Measurements from ENCODE around the gene SUFU. TPM values are rescaled to one million over a fixed set of nuclear protein-coding genes. Genes with fewer than 3 reads are reported as not detected.

The SUFU gene
- total and polyA plus RNA-seq, 2 of the 13 experiments (the other 11 are each of a cell fraction or from before 2014, with no cell fraction given): 2.9 to 5.5 TPM

DNA sequence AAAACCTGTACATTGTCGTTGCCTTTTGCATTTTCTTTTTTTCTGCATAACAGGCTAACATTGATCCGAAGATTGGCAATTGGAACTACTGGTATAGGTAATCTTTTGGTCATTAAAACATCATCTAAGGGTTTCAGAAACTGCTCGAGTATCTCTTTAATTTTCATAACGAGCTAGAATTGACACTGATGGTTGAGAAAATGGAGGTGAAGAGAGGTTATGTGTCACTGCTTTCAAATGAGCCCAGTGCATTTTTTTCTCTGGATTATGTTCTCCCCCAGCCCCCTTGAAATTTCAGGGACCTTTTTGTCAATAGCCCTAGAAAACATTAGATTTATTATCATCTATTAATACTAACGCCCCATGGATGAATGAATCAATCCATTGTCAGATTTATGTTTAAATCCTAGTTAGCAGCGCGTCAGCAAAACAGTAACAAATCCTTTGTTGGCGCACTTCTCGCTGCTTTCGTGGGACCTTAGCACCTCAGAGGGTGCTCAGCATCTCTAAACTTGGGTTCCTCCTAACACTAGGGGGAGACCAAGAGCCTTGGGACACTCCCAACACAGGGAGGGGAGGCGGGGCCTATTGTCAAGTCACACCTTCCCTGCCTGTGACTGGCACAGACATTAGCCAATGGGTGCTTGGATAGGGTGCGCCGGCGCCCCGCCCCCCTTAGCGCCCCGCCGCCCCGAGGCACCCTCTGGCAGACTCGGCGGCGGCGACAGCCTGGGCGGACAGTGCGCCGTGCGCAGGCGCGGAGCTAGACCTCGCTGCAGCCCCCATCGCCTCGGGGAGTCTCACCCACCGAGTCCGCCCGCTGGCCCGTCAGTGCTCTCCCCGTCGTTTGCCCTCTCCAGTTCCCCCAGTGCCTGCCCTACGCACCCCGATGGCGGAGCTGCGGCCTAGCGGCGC lies at the start of gene SUFU (continued):
- TF ChIP-seq, protein P1, sequence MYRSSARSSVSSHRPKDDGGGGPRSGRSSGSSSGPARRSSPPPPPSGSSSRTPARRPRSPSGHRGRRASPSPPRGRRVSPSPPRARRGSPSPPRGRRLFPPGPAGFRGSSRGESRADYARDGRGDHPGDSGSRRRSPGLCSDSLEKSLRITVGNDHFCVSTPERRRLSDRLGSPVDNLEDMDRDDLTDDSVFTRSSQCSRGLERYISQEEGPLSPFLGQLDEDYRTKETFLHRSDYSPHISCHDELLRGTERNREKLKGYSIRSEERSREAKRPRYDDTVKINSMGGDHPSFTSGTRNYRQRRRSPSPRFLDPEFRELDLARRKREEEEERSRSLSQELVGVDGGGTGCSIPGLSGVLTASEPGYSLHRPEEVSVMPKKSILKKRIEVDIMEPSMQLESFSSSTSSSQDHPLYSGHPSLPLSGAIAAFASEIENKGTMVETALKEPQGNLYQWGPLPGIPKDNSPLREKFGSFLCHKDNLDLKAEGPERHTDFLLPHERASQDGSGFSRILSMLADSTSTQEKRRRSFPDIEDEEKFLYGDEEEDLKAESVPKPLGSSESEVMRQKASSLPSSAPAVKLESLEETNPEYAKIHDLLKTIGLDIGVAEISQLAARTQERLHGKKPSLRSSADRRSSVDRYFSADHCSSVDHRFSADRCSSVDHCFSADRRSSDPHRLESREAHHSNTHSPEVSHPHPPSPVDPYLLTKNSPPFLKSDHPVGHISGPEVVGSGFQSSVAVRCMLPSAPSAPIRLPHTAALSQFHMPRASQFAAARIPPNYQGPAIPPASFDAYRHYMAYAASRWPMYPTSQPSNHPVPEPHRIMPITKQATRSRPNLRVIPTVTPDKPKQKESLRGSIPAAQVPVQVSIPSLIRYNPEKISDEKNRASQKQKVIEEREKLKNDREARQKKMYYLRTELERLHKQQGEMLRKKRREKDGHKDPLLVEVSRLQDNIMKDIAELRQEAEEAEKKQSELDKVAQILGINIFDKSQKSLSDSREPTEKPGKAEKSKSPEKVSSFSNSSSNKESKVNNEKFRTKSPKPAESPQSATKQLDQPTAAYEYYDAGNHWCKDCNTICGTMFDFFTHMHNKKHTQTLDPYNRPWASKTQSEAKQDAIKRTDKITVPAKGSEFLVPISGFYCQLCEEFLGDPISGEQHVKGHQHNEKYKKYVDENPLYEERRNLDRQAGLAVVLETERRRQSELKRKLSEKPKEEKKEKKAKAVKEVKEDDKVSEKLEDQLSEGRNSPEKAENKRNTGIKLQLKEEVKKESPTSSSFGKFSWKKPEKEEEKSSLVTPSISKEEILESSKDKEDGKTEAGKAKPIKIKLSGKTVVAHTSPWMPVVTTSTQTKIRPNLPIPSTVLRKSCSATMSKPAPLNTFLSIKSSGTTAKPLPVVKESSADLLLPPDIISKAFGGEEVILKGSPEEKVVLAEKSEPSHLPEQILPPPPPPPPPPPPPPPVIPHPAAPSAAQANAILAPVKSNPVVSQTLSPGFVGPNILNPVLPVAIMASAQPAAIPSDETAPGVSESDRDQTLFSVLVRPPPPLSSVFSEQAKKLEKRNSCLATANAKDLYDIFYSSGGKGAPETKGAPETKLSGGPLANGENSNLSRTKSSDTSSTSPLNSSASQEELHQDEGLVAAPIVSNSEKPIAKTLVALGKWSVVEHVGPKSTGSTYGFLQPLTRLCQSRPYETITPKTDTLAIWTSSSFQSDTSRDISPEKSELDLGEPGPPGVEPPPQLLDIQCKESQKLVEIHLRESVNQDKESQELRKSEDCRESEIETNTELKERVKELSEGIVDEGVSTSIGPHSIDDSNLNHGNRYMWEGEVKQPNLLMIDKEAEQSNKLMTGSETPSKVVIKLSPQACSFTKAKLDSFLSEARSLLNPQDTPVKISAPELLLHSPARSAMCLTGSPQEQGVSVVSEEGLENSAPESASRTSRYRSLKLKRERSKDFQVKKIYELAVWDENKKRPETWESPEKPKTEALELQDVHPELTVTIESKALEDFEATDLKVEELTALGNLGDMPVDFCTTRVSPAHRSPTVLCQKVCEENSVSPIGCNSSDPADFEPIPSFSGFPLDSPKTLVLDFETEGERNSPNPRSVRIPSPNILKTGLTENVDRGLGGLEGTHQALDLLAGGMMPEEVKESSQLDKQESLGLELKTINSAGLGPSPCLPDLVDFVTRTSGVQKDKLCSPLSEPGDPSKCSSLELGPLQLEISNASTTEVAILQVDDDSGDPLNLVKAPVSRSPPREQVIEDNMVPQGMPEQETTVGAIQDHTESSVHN (CRISPR knock-in tag; IDR thresholded peaks at IDR 0.05): no peak
- TF ChIP-seq NFKB2 (CRISPR knock-in tag; IDR thresholded peaks at IDR 0.05; ENCODE audit: borderline replicate concordance) (no peak; the same call in 1 of the 2 replicates), CERS6 (CRISPR knock-in tag; IDR thresholded peaks at IDR 0.05) (no peak), IKZF1 (IDR thresholded peaks at IDR 0.05) (no peak), ZHX1 (CRISPR knock-in tag; IDR thresholded peaks at IDR 0.05; ENCODE audit: low read depth) (no peak), ZNF670 (CRISPR knock-in tag; IDR thresholded peaks at IDR 0.05; ENCODE audit: borderline replicate concordance) (no peak), ZMYM3 (CRISPR knock-in tag; IDR thresholded peaks at IDR 0.05) (no peak), BHLHE40 (IDR thresholded peaks at IDR 0.05; ENCODE audit: low read length) (no peak), POLR2G (IDR thresholded peaks at IDR 0.05; ENCODE audit: low read depth, low read length) (peak; percentile 58), ZNF747 (CRISPR knock-in tag; IDR thresholded peaks at IDR 0.05; ENCODE audit: borderline replicate concordance) (peak; percentile 73; the same call in 1 of the 2 replicates), KDM1A (CRISPR knock-in tag; IDR thresholded peaks at IDR 0.05) (no peak), ZBTB43 (CRISPR knock-in tag; conservative IDR thresholded peaks at IDR 0.05) (no peak; the same call in 1 of the 2 replicates)
- TF ChIP-seq, protein P2, sequence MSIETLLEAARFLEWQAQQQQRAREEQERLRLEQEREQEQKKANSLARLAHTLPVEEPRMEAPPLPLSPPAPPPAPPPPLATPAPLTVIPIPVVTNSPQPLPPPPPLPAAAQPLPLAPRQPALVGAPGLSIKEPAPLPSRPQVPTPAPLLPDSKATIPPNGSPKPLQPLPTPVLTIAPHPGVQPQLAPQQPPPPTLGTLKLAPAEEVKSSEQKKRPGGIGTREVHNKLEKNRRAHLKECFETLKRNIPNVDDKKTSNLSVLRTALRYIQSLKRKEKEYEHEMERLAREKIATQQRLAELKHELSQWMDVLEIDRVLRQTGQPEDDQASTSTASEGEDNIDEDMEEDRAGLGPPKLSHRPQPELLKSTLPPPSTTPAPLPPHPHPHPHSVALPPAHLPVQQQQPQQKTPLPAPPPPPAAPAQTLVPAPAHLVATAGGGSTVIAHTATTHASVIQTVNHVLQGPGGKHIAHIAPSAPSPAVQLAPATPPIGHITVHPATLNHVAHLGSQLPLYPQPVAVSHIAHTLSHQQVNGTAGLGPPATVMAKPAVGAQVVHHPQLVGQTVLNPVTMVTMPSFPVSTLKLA (IDR thresholded peaks at IDR 0.05): 0 out of 2 replicates have a peak, but pooled peaks have one; percentile 9

Measured in HepG2 (cell line).